CD14-positive monocyte (primary cell): ENCODE data around the gene PCARE. TPM values are rescaled to one million over a fixed set of nuclear protein-coding genes. Genes with fewer than 3 reads are reported as not detected.

Source experiments
- DNase-seq, 3 donors: peaks; one replicate each; pipeline ENCODE4 v3.0.0-alpha.2; 2011 to 2022
- H2AFZ ChIP-seq: 2 replicates; pipeline ENCODE4 v1.6.0; 2012; ENCODE audit warnings: mild to moderate bottlenecking, low read depth, low read length, inconsistent platforms; ENCODE audit not compliant: insufficient read depth, poor library complexity, severe bottlenecking
- H3K27ac ChIP-seq, 2 donors: 1 replicate in 1 of 2; 2 replicates in 1 of 2; pipeline ENCODE4 v1.5.1; 2012 to 2013; ENCODE audit warnings: low read length in 2 of 2, control low read depth in 1 of 2, inconsistent platforms in 1 of 2, low read depth in 1 of 2, mild to moderate bottlenecking in 1 of 2
- H3K27me3 ChIP-seq, 2 donors: one replicate each; pipeline versions ENCODE4 v1.6.0 to v1.6.1; 2011 to 2013; ENCODE audit warnings: low read length in 2 of 2; ENCODE audit not compliant: control insufficient read depth in 2 of 2, insufficient read depth in 2 of 2
- H3K36me3 ChIP-seq, 2 donors: replicated peaks in 1 of 2; 1 replicate in 1 of 2; 2 replicates in 1 of 2; pipeline versions ENCODE4 v1.5.1 to v1.6.1; 2012 to 2013; ENCODE audit warnings: low read length in 2 of 2, control low read depth in 1 of 2, inconsistent platforms in 1 of 2, mild to moderate bottlenecking in 1 of 2; ENCODE audit not compliant: insufficient read depth in 2 of 2, control insufficient read depth in 1 of 2
- H3K4me1 ChIP-seq, 2 donors: 1 replicate in 1 of 2; 2 replicates in 1 of 2; pipeline versions ENCODE4 v1.5.1 to v1.6.1; 2012 to 2013; ENCODE audit warnings: low read length in 2 of 2, control low read depth in 1 of 2, inconsistent platforms in 1 of 2, mild to moderate bottlenecking in 1 of 2, moderate library complexity in 1 of 2; ENCODE audit not compliant: insufficient read depth in 2 of 2, control insufficient read depth in 1 of 2
- H3K4me2 ChIP-seq: replicated peaks from 2 replicates; pipeline ENCODE3; 2012; ENCODE audit warnings: low read length, moderate library complexity, mild to moderate bottlenecking; ENCODE audit not compliant: poor library complexity, severe bottlenecking; ENCODE audit errors: extremely low read depth
- H3K4me3 ChIP-seq, 3 experiments: fragments of 200-600 bp in 1 of 3; sonication (generic) in 1 of 3; replicated peaks in 1 of 3; 1 replicate in 2 of 3; 2 replicates in 1 of 3; pipeline ENCODE4 v1.5.1; 2011 to 2013; ENCODE audit warnings: low read length in 3 of 3, mild to moderate bottlenecking in 3 of 3, control low read depth in 2 of 3, low read depth in 2 of 3, inconsistent platforms in 1 of 3, moderate library complexity in 1 of 3
- H3K79me2 ChIP-seq: 2 replicates; pipeline ENCODE4 v1.6.0; 2012; ENCODE audit warnings: mild to moderate bottlenecking, control low read depth, inconsistent platforms, low read length, moderate library complexity; ENCODE audit not compliant: insufficient read depth
- H3K9ac ChIP-seq: 2 replicates; pipeline ENCODE4 v1.6.0; 2017; ENCODE audit warnings: low read length, mild to moderate bottlenecking; ENCODE audit not compliant: insufficient read depth, poor library complexity, severe bottlenecking
- H3K9me3 ChIP-seq, 2 donors: replicated peaks in 1 of 2; 1 replicate in 1 of 2; 2 replicates in 1 of 2; pipeline versions ENCODE4 v1.5.1 to v1.6.1; 2012 to 2013; ENCODE audit warnings: low read length in 2 of 2, control low read depth in 1 of 2; ENCODE audit not compliant: control insufficient read depth in 1 of 2, insufficient read depth in 1 of 2
- H4K20me1 ChIP-seq: 2 replicates; pipeline ENCODE4 v1.6.0; 2012; ENCODE audit warnings: mild to moderate bottlenecking, low read length, control low read depth, moderate library complexity; ENCODE audit not compliant: insufficient read depth
- H3K27ac Mint-ChIP-seq, 7 donors: one replicate each; pipeline ENCODE4 v1.8.0; 2020; ENCODE audit warnings: mild to moderate bottlenecking in 7 of 7, mixed read lengths in 7 of 7, moderate library complexity in 6 of 7, inconsistent platforms in 2 of 7
- H3K27me3 Mint-ChIP-seq, 3 donors: one replicate each; pipeline ENCODE4 v1.8.0; 2021 to 2022; ENCODE audit warnings: low read depth in 3 of 3, mild to moderate bottlenecking in 3 of 3, mixed read lengths in 3 of 3, moderate library complexity in 3 of 3, inconsistent platforms in 1 of 3
- H3K36me3 Mint-ChIP-seq, 2 donors: one replicate each; pipeline ENCODE4 v1.8.0; 2020; ENCODE audit warnings: mixed read lengths in 2 of 2, inconsistent platforms in 1 of 2, mild to moderate bottlenecking in 1 of 2
- H3K4me1 Mint-ChIP-seq: one replicate; pipeline ENCODE4 v1.8.0; 2020; ENCODE audit warnings: mild to moderate bottlenecking, mixed read lengths
- H3K4me3 Mint-ChIP-seq, 2 donors: one replicate each; pipeline ENCODE4 v1.8.0; 2020; ENCODE audit warnings: mild to moderate bottlenecking in 2 of 2, mixed read lengths in 2 of 2, moderate library complexity in 1 of 2
- H3K9me3 Mint-ChIP-seq, 7 donors: one replicate each; pipeline ENCODE4 v1.8.0; 2020 to 2022; ENCODE audit warnings: mixed read lengths in 7 of 7, mild to moderate bottlenecking in 6 of 7, moderate library complexity in 6 of 7, inconsistent platforms in 2 of 7
- CTCF ChIP-seq: fragments of 200-600 bp; IDR thresholded peaks from one replicate; pipeline ENCODE4 v1.8.0; 2022; ENCODE audit warnings: antibody characterized with exemption, mild to moderate bottlenecking
- WGBS: methylation state at CpG from one replicate; pipeline ENCODE4 v1.1.5; 2013; ENCODE audit warnings: missing lambda C conversion rate; ENCODE audit not compliant: insufficient coverage; 5-methylcytosine and 5-hydroxymethylcytosine counted together
- intact Hi-C, 2 donors: fragments of 100-400 bp; cut with micrococcal nuclease; formaldehyde crosslinking; loops; one replicate each; pipeline versions ENCODE4 v1.15.0 to v1.15.1; 2023
- polyA plus RNA-seq, 3 donors: library from polyadenylated mRNA; depleted of rRNA in 1 of 3; unstranded in 2 of 3; stranded (reverse) in 1 of 3; fragments of 300-500 nt in 2 of 3; fragments of >200 nt in 1 of 3; fragmentation: Illumina TruSeq in 2 of 3; gene quantifications; 1 replicate in 2 of 3; 2 replicates in 1 of 3; pipeline ENCODE4 v1.2.3, GENCODE V29; 2012 to 2021

The PCARE gene
- polyA plus RNA-seq, 3 donors = not detected

GRCh38 chr2:29056452-29056851 is 17.9 kb downstream of the PCARE start:
- intact Hi-C loops = no loop called here

GRCh38 chr2:29055601-29056000 is 18.7 kb downstream of the PCARE start:
- no peak overlapping the region for H2AFZ ChIP-seq
- H3K4me2 ChIP-seq = no peak overlapping the region
- Mint-ChIP-seq H3K27me3 (peaks cover 0 to 4% (median 1%) of the 10 kb centered on the region in 3 donors), H3K4me1 (peaks cover 3% of the 10 kb centered on the region), H3K36me3 (no peaks in the 10 kb centered on the region), H3K9me3 (no peaks in the 10 kb centered on the region), H3K4me3 (no peak overlapping the region), H3K27ac (no peak overlapping the region)
- DNase-seq = no peak
- TF ChIP-seq CTCF = no peak
- intact Hi-C loops = no loop called here
- H3K4me1 ChIP-seq = no peaks in the 10 kb centered on the region
- no CpG with 5 or more reads among the region's 1 CpG for WGBS
- H3K79me2 ChIP-seq = no peaks in the 10 kb centered on the region
- no peak overlapping the region for H3K9ac ChIP-seq
- H3K27ac ChIP-seq = no peak overlapping the region
- H3K4me3 ChIP-seq = no peak overlapping the region
- no peaks in the 10 kb centered on the region for H3K9me3 ChIP-seq
- H3K36me3 ChIP-seq = no peaks in the 10 kb centered on the region
- no peaks in the 10 kb centered on the region for H3K27me3 ChIP-seq
- H4K20me1 ChIP-seq = no peaks in the 10 kb centered on the region

More at GRCh38 chr2:29056452-29056851, 17.9 kb downstream of the PCARE start:
- H3K9ac ChIP-seq = no peak overlapping the region
- no peaks in the 10 kb centered on the region for H3K36me3 Mint-ChIP-seq
- 96% methylated on average over 4 of the region's 5 CpGs for WGBS
- H3K4me3 Mint-ChIP-seq = no peak overlapping the region
- H3K9me3 Mint-ChIP-seq = no peaks in the 10 kb centered on the region
- H3K36me3 ChIP-seq = no peaks in the 10 kb centered on the region
- no peak overlapping the region for H3K27ac ChIP-seq
- no peak overlapping the region for H3K4me3 ChIP-seq
- no peaks in the 10 kb centered on the region for H3K9me3 ChIP-seq
- DNase-seq = no peak
- H3K4me1 ChIP-seq = no peaks in the 10 kb centered on the region
- H3K27me3 ChIP-seq = no peaks in the 10 kb centered on the region
- TF ChIP-seq CTCF = no peak
- H3K4me1 Mint-ChIP-seq = peaks cover 3% of the 10 kb centered on the region
- no peak overlapping the region for H2AFZ ChIP-seq
- no peaks in the 10 kb centered on the region for H3K79me2 ChIP-seq
- H3K27ac Mint-ChIP-seq = no peak overlapping the region
- H4K20me1 ChIP-seq = no peaks in the 10 kb centered on the region
- peaks cover 0 to 1% (median 1%) of the 10 kb centered on the region in 3 donors for H3K27me3 Mint-ChIP-seq
- H3K4me2 ChIP-seq = no peak overlapping the region
